HG03135 (cell line): ENCODE results near the gene MVP.
A peak's percentile ranks its signal among the peaks of the same experiment; 100 is the strongest.

Experiments used
- ATAC-seq: cut with Tn5 transposase; IDR thresholded peaks from one replicate; pipeline ENCODE4 v1.9.1; 2021; ENCODE audit warnings: mild to moderate bottlenecking, moderate library complexity; ENCODE audit not compliant: unreplicated experiment

The MVP gene

GRCh38 chr16:29804020-29804419 is 16.2 kb upstream of the MVP start:
- no peak for ATAC-seq

GRCh38 chr16:29804455-29805231 is 15.6 kb upstream of the MVP start:
- ATAC-seq, result no peak

GRCh38 chr16:29805232-29806098 is 14.8 kb upstream of the MVP start:
- peak; percentile 60 for ATAC-seq

GRCh38 chr16:29806099-29806579 is 14.1 kb upstream of the MVP start, which contains the start of gene MAZ:
MAZ (plus strand) TSS chr16:29806529; CDS start chr16:29806702, 173 bp downstream.
- ATAC-seq, result no peak

GRCh38 chr16:29806641-29807425 is 13.4 kb upstream of the MVP start:
- no peak for ATAC-seq

- ATAC-seq, result no peak
Measured at GRCh38 chr16:29807426-29808218, 12.6 kb upstream of the MVP start.

- ATAC-seq, result no peak
Measured at GRCh38 chr16:29808219-29808900, 11.9 kb upstream of the MVP start.

- no peak for ATAC-seq
Measured at GRCh38 chr16:29809031-29809747, 11.1 kb upstream of the MVP start.

GRCh38 chr16:29809850-29810698 is 10.2 kb upstream of the MVP start:
- ATAC-seq, result no peak

- no peak for ATAC-seq
Measured at GRCh38 chr16:29810699-29811169, 9.5 kb upstream of the MVP start.

- ATAC-seq, result no peak
Measured at GRCh38 chr16:29811170-29811895, 8.9 kb upstream of the MVP start.

- no peak for ATAC-seq
Measured at GRCh38 chr16:29811896-29812665, 8.2 kb upstream of the MVP start, which contains the start of gene PRRT2. PRRT2 (plus strand) TSS chr16:29812193; CDS start chr16:29813055, 862 bp downstream.

GRCh38 chr16:29812754-29813643 is 7.3 kb upstream of the MVP start:
- no peak for ATAC-seq

GRCh38 chr16:29813644-29814562 is 6.4 kb upstream of the MVP start:
- no peak for ATAC-seq
